Stimulated activated CD8-positive, alpha-beta memory T cell treated with anti-CD3 and anti-CD28 coated beads, Interleukin-4, amount 100 ng/mL, for 24 hours (primary cell): Measurements from ENCODE around the gene ACOXL.

Experiments used
- DNase-seq: peaks from one replicate; pipeline ENCODE4 v3.0.0-alpha.2; 2020; ENCODE audit warnings: low read depth

ACOXL gene

DNA sequence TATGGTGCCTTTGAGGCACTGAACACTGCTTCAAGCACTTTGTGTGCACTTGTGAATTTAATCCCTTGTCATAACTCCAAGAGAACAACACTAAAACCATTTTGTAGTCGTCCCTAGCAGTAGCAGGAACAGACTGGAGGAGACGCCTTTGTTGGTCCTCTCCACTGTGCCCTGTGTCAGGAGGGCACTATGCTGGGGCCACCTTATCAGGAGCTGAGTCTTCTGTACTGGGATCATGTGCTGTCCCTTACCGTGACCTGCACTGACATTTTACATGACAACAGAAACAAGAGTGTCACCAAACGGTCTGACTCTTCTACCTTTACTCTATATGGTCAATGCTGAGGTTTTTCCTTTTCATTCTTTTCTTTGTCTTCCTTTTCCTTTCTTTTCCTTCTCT lies 62.0 kb downstream of the ACOXL start:
- no peak for DNase-seq

DNA sequence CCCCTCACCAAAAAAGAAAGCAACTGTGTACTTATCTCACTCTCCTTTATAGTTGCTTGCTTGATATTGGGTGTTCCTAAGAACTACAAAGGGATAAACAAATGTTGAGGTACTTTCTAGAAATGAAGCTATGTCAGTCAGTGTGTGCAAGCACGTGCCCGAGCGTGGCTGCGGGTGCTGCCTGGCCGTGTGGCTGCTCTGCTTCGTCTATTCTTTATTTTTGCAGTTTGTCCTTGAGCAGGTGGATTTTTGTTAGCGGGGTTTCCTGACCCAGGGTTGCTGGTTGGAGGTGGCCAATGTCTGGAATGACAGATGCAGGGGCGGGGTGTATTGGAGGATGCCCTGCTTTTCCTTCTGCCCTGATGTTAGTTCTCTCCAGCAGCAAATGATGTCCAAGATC lies 62.6 kb downstream of the ACOXL start:
- DNase-seq = no peak

DNA sequence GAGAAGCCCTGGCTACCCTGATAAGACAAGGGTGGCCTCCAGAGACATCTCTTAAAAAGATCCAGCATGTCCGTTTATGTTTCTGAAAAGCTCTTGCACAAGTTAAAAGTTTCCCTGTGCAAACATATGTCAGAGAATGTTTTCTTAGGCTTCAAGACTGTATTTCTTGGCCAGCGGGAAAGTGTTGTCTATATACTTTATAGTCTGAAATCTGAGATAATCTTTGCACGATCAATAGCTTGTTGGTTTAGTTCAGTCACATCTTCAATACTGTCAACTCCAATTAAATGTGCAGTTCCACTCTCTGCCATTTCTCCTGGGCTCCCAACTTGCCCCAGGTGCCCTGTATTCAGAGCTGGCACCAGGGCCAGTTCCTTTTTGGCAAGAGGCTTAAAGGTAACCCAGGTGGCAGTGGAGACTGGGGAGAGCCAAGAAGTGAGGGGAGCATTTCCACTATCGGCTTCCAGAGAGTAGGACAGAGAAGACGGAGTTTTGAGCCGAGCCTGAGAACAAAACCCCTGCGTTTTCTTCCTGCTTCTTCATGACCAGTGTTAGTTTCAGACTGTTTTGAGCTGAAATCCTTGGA lies 64.4 kb downstream of the ACOXL start:
- DNase-seq = no peak

DNA sequence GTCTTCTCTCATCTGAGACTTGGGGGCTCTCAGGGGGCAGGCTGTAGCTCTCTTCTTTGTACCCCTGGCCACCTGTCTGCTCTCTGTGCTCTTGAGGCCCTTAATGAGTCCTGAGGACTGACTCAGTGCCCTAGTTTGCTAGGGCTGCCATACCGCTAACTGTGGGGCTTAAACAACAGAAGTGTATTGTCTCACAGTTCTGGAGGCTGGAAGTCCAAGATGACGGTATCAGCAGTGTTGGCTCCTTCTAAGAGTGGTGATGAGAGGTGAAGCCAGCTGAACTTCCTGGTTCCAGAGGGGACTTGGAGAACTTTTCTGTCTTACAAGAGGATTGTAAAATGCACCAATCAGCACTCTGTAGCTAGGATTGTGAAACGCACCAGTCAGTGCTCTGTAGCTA lies 67.0 kb downstream of the ACOXL start:
- DNase-seq = no peak

DNA sequence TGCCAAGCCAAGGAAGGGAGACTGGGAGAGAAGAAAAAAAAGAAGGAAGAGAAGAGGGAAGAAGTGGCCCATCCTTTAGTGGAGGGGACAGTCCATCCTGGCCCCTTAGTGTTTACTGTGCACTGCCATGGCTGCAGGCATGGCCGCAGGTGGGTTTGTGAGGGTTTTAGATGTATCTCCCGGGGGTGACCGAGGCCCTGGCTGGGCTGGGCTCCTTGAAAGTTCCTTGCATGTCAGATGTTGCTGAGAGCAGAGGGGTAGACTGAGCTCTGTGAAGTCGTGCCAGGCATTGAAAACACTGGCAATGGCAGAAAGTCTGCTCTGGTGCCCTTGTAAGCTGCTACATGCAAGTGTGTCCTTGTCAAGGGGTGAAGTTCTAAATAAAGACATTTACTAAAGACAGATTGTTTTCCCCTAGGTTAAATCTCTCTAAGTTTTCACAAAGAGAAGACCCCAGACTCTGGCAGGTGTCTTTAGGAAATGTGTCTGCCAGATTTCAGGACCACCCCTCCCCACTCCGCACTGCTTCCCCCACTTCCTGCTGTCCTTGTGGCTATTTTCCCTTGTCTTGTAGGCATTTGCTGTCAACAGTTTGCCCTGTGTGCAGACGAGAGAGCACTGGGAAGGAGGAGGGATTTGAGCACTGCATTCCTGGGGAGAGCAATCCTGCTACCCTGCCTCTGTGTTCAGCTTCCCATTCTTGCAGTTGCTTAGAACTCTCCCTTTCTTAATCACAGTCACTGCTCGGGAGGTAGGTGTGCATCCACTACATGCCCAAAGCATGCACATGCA lies 68.4 kb downstream of the ACOXL start:
- no peak for DNase-seq

DNA sequence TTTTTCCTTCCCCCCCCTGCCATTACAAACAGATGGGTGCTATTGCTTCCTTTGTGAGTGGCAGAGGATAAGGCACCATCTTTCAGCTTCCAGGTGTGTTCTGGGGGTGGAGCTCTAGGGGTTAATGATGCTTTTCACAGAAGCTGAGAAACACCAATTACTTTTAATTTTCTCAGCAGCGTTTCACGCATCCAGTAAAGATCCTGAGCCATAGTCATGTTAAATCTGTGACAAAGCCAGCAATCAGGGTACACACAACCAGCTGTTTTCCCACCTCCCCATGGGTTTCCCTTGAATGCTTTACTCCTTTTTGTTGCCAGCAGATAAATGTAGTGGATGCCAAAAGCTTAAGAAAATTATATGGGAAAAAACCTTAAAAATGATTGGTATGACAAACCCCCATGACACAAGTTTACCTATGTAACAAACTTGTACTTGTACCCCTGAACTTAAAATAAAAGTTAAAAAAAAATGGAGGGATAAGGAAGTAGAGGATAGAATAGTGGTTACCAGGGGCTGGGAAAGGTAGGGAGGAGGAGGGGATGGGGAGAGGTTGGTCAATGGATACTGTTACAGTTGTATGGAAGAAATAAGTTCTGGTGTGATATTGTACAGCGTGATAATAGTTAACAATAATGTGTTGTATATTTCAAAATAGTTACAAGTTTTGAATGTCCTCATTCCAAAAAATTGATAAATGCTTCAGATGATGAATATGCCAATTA lies 70.0 kb downstream of the ACOXL start:
- DNase-seq = no peak

DNA sequence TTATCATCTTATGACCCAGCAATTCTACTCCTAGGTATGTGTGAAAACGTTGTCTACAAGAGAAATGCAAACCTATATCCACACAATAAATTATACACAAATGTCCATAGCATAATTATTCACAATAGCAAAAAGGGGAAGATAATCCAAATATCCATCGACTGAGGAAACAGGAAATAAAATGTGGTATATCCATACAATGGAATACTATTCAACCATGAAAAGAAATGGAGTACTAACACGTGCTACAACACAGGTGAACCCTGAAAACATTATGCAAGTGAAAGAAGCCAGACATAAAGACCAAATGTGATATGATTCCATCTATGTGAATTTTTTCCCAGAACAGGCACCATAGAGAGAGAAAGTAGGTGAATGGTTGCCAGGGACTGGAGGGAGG lies 72.1 kb downstream of the ACOXL start:
- DNase-seq = no peak

DNA sequence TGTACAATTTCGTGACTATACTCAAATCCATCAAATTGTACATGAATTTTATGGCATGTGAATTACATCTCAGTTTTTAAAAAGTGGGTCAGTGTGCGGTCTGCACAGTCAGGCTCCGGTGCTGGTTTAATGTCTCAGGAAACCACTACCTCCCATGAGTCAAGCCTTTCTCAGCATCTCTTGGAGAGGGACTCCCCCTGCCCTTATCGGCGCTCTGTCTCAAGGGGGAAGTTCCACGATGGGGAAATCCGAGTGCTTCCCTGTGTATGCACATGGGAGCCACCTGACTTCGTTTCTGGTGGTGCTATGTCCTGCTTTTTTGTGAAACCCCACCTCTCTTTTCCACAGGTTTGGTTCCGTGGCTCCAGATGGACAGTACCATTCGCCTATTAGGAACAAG lies 72.5 kb downstream of the ACOXL start:
- peak; percentile 43 for DNase-seq

DNA sequence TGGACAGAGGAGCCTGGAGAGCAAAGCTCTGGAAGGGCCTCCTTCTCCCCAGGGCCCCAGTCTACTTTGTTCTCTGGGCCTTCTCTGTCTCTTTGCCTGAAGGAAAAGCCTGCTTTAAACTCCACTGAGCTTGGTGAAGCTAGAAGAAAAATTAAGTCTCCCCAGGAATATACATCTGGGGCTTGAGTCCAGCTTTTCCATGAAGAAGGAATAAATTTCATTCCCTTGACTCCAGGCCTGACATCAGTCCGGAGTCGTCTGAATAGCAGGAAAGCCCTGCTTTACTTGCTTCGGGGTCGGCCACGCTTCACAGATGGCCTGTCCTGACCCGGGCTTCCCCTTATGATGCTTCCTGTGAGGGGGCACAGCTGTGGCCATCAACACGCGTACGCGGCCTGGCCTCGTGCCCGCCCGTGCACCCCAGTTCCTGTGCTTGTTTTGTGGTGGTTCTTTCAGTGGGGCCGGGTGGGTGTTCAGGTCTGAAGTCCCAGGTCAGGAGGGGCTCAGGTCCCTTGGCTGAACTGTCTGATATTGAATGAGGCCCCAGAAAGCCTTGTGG lies 73.6 kb downstream of the ACOXL start:
- DNase-seq = no peak

DNA sequence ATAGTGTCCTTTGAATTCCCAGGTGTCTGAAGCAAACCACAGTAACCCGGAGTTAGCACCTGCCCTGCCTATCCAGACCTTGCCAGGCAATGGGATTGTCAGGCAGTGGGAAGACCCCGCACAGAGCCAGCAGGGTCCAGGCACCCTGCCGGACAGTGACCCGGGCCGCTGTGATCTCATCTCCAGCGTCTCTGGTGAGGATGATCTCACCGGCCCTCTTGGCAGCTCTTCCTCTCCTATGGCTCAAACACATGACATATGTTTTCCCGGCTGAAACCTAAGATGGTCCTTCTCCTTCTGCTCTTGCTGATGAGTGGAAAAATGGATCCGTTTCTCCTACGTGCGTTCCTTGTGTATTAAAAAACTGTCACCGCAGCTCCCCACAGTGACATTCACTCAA lies 75.1 kb downstream of the ACOXL start:
- no peak for DNase-seq

DNA sequence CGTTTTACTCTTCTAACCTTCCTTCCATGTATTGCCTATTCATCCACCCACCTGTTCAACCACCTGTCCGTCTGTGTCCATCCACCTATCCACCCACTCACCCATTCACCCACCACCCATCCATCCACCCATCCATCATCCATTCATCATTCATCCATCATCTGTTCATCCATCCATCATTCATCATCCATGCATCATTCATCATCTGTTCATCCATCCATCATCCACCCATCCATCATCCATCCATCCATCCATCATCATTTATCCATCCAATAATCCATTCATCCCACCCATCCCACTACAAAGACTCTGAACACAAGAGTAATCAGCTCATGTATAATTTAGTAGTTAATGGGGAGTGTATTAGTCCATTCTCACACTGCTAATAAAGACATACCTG lies 78.0 kb downstream of the ACOXL start:
- no peak for DNase-seq

DNA sequence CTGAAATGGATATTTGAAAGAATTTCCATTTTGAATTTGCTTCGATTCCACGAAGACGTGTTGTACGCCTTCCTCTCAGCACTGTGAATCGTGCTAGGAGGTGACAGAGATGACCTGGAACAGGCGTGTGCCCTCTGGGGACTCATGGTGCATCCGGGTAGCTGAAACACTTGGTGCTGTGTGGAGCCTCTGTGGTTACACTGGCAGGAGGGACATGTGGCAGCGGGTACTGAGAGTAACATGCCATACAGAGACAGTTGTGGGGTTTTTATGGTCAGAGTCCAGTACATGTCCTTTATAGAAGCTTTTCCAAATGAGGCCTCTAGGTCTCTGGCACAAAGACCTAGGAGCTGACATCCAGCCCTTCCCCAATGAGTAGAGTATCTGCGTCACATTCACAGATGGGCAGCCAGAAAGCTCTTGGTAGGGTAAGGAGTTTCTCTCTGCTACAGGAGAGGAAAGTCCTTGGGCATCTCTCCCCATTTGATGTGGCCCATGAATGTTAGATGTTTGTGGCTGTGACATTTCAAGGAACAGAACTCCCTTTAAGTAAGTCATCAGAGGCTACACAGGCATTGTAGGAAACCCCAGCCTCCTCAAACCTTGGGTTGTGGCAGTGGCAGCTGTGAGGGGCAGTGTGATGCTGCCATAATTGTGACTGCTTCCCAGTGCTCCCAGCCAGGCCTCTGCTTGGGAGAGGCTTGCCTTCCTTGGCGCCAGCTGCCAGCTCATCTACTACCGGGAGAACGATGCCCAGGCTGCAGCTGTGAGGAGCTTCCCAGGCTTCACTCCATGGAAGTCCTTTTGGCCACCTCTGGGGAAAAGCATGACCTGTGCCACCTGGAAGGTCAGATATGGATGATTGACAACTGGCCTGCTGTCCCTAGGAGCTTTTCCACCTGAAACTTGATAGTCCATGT lies 80.6 kb downstream of the ACOXL start:
- no peak for DNase-seq

DNA sequence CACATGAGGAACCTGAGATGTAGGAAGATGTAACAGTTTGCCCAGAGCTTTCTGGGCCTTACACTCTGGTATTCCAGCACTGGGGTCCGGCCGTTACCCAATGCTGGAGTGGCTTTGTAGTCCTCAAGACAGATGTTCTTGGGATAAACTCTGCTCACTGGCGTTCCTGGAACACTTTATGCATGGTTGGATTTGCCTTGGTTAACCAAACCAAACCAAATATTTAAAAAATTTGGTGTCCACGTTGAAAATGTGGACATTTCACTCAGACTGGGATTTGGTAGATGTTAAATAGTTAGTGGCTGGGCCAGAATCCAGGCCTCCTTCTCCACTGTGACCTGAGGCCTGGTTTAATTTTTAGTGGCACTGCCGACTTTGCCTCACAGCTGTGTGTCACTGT lies 81.5 kb downstream of the ACOXL start:
- DNase-seq = no peak

DNA sequence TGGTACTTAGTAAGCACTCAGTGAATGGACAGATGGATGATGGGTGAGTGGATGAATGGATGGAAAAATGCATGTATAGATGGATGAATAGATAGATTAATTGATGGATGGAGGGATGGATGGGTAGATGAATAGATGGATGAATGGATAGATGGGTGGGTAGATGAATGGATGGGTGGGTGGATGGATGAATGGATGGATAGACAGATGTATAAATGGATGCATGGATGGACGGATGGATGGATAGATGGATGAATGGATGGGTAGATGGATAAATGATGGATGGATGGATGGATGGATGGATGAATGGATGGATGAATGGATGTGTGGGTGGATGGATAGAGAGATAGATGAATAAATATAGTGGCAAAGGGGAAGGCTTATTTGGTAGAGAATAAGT lies 83.6 kb downstream of the ACOXL start:
- no peak for DNase-seq

DNA sequence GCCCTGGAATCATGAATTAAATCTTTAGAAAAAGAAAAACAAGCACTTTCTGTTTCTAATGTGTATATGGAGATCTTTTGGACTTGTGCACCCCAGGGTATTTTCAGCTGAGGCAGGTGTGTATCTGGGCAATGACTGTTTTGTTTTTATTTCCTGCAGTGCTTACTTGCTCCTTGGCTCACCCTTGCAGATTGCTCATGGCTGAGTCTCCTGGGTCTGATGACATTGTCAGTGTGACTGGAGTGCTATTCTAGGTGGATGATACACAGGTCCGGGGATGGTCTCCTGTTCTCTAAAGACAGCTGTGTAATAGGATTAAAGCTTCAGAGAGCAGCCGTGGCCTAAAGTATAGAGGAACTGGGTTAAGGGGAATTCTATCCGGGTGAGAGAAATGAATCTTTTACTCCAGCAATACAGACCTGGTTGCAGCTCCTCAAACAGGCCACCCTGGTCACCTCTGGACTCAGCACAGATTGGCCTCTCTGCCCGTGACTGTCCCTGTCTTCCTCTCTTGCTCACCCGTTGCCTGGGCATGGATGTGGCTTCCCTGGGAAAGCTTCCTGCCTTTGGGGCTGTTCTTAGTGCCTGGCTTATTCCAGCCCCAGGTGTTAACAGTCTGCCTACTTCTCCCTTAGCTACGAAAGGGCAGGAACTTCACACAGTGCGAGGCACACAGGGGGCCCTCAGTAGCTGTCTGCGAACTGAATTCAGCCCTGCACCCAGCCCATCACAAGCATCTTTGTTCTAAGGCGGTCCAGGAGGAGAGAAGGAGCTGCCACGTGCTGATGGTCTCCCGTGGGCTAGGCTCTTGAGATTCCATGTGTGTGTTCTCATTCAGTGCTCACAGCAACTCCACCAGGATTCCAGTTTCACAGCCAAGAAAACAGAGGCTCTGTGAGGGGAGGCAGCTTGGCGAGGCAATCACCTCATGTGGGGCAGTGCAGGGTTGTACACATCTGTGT lies 84.3 kb downstream of the ACOXL start:
- DNase-seq = no peak

DNA sequence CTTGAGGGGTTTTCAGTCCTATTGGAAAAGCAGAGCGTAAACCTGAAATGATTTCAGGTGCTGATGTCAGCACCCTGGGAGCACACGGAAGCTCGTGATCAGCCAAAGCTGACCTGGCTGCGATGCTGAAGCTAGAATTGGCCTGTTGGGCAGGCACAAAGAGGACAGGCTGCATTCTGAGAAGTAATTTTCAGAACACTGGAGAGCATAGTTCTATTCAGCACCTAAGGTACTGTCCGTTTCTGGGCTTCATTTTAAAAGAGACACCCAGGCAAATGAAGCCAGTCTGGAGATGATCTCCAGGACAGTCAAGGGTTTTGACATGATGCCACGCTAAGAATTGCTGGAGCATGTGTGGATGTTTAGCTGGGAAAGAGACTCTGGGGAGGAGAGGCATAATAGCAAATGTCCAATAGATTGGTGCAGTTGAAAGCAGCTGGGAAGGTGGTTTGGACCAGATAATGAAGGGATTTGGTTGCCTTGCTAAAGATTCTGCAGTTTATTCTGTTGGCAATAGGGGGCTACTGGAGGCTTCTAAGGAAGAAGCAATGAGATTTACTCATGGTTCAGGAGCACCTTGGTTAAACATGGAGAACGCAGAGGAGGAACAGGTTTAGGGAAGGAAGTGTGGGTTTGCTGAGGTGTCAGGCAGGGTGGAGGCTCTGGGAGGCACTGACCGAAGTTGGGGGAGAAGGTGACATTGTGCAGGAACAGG lies 86.6 kb downstream of the ACOXL start:
- DNase-seq = no peak

DNA sequence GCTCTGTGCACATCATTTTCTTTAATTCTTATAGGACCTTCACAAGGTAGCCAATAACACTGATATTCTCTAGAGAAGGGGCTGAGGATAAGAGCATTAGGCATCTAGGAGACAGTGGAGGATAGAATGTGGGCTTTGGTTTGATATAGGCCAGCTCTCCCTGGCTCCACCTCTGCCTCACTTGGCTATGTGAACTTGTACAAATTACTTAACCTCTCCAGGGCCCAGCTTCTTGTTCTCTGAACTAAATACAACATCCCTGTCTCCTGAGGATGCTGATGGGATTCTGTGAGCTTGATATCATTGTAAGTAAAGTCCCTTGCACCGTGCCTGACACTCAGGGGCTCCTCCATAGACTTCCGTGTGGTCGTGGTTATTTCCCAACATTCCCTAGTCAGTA lies 87.3 kb downstream of the ACOXL start:
- no peak for DNase-seq

DNA sequence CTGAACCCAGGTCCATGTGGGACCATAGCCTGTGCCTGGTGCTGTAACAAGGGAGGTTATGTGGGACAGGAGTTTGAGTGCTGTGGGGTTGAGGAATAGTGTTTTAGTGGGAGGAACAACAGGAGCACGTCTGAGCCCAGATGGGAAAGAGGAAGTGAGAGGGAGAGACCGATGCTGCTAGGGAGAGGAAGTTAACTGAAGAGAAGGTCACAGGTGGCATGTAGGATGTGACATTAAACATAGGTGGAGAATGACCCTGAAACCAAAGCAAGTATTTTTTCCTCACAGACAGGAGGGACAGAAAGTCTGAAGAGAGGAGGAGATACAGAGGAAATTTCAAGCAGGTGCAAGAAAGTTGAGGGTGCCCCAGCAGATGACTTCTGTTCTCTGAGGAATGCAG lies 87.8 kb downstream of the ACOXL start:
- no peak for DNase-seq

DNA sequence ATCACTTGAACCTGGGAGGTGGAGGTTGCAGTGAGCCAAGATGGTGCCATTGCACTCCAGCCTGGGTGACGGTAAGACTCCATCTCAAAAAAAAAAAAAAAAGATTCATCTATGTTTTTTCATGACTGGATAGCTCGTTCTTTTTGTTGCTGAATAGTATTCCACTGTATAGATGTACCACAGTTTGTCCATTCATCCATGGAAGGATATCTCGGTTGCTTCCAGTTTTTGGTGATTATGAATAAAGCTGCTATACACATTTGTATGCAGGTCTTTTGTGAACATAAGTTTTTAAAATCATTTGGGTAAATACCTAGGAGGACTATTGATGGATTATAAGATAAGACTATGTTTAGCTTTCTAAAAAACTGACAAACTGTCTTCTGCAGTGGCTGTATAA lies 90.8 kb downstream of the ACOXL start:
- DNase-seq = no peak

DNA sequence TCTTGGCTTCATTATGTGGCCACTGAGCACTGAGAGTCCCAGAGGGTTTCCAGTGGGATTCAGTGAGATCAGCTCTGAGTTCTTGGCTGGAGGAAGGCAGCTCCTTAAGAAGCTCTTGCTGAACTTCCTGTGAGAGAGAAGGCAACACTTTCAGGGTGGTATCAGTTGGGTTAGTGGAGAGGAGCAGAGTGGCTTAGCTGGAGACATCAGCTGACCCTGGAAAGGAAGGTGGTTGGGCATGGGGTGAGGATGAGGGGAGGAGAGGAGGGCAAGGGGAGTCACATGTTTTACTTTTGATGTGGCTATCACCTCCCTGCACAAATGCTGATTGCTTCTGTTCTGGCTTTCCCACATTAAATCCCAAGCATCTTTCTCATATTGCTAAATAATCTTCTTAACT lies 95.1 kb downstream of the ACOXL start:
- no peak for DNase-seq
